GM10266 (cell line): ENCODE data around the gene CMBL.
"Not testable (repeated sequence)": the region's sequence is repeated elsewhere in the genome, so short reads cannot be mapped to it uniquely, and the experiment has no call there.

Experiments used
- DNase-seq: peaks from one replicate; pipeline ENCODE4 v3.0.0; 2012; ENCODE audit errors: extremely low spot score
- TF ChIP-seq, protein P1 (sequence below): IDR thresholded peaks from 2 replicates; pipeline ENCODE4 v1.5.1; 2012; ENCODE audit warnings: mild to moderate bottlenecking, low read depth; ENCODE audit not compliant: control insufficient read depth, insufficient read depth; ENCODE audit errors: missing control alignments

CMBL gene

DNA sequence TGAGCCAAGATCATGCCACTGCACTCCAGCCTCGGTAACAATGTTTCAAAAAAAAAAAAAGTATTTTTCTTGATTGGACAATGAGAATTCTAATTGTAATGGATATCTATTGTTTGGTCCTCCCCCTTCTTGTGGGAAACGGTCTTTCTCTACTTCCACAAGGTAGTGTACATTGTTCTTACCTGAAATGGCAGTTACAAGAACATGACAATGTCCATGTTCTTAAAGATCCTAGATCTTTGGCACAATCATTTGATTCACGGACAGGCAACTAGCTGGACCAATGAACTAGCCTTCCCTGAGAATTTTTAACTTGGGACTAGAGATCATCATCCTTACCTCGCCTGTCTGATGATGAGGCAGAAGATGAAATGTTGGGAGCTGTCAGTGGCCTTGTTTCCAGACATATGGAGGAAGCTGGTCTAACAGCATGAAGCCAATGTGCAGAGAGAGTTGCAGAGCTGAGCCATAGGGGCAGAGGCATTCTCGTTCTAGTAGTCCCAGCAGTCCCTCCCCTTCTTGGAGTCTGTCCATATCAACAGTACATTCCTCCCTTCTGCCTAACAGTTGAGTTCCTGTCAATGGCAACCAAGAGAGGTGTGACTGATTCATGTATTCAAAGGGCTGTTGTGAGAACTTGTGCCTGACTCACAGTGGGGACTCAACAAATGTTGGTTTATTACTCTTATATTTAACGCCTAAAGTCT, 43.6 kb upstream of the CMBL start:
- TF ChIP-seq, protein P1, sequence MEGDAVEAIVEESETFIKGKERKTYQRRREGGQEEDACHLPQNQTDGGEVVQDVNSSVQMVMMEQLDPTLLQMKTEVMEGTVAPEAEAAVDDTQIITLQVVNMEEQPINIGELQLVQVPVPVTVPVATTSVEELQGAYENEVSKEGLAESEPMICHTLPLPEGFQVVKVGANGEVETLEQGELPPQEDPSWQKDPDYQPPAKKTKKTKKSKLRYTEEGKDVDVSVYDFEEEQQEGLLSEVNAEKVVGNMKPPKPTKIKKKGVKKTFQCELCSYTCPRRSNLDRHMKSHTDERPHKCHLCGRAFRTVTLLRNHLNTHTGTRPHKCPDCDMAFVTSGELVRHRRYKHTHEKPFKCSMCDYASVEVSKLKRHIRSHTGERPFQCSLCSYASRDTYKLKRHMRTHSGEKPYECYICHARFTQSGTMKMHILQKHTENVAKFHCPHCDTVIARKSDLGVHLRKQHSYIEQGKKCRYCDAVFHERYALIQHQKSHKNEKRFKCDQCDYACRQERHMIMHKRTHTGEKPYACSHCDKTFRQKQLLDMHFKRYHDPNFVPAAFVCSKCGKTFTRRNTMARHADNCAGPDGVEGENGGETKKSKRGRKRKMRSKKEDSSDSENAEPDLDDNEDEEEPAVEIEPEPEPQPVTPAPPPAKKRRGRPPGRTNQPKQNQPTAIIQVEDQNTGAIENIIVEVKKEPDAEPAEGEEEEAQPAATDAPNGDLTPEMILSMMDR: no peak
- DNase-seq: no peak

DNA sequence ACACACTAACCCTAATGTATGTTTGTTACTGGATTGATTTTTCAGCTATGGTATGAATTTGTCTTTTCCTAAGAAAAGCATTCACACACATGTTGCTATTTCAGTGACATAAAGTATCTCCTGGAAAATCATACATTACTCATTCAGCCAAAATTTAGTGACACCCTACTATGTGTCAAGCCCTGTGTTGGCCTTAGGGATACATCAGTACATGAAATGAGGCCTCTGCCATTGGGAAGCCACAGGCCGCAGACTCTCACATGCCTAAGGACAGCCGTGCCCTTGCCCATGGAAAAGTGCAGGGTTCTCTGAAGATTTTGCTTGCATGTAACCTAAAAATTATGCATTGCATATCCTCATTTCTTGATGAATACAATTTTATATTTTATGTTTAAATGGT, 40.6 kb upstream of the CMBL start:
- no peak for DNase-seq
- TF ChIP-seq, protein P1: no peak

DNA sequence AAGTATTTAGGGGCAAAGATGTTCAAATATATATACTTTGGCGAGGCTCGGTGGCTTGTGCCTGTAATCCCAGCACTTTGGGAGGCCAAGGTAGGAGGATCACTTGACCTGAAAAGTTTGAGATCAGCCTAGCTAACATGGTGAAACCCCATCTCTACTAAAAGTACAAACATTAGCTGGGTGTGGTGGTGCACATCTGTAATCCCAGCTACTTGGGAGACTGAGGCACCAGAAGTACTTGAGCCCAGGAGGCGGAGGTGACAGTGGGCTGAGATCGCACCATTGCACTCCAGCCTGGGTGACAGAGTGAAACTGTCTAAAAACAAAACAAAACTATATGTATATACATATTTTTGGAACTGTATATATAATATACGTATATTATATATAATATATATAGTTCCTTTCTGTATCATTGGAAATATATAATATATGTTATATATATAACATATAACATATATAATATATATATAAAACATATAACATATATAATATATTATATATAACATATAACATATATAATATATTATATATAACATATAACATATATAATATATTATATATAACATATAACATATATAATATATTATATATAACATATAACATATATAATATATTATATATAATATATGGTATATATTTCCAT, 36.9 kb upstream of the CMBL start:
- not testable (repeated sequence) for DNase-seq

DNA sequence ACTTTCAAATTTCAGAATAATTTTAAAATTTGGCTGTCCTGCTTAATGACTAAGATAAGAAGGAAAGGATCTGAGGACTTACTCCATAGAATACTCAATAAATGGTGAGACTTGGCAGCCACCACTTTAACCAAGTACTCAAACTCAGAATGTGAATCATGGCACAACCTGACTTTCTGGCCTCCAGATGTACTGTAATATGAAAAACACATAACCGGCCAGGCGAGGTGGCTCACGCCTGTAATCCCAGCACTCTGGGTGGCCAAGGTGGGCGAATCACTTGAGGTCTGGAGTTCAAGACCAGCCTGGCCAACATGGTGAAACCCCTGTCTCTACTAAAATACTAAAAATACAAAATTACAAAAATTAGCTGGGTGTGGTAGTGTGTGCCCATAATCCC, 35.8 kb upstream of the CMBL start:
- DNase-seq: no peak
- TF ChIP-seq, protein P1: no peak

DNA sequence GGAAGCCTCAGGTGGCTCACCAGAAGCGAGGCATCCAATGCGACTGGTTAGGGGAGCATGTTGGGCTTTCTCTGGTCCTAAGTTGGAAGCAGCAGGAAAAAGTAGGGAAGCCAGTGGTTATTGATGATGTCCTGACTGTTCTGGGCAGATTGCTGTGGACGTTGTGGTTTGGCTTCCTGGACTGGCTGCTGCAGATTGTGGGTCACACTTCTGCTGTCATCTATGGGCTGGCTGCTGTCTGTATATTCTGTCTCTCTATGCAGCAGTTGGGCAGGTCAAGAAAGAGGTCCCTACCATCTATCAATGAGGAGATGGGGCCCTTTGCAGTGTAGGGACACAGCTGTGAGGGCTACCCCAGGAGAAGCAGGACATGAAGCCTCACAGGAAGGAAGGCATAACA, 32.3 kb upstream of the CMBL start:
- DNase-seq: no peak
- TF ChIP-seq, protein P1: no peak

DNA sequence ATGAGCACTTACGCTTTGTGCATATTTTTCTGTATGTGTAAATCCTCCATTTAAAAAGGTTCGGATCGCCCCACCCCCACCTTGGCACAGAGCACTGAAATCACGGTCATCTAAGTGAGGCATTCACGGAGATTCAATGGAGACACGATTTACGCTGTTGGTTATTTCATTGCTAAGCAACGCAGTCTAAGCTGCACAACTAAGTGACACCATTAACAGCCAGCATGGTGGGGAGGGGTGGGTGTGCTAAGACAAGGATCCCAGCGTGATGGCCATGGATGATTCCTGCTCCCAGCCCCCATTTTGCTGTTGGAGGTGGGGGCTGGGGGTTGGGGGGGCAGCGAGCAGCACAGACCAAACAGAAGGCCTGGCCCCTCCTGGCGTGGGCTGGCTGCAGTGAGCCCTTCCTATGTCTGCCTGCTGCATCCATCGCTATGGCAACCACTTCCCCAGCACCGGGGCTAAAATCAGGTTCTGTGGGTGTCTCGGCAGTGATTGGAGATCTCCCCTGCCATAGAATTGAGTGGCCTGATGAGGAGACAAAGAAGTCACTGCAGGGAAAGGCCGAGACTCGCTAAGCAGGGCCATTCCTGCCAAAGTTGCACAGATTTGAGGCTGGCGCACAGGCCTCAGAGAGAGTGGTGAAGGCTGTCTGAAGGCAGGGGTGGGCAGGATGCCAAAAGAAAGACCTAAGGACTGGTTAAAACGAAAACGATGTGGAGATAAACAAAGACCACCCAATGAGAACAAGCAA, 31.5 kb upstream of the CMBL start:
- TF ChIP-seq, protein P1: no peak
- DNase-seq: no peak

DNA sequence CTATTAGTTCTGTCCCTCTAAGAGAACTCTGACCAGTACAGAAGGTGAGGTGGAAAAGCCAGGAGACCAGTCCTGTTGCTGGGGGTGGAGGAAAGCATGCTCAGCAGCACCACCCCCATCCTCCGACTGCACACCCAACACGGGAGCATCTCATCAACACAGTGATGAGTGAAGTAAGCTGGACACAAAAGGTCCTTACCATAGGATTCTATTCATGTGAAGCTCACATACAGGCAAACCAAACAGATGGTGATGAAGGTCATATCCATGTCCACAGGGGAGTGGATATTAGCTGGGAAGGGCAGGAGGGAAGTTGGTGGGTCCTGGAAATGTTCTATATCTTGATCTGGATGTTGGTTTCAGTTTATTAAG, 31.0 kb upstream of the CMBL start:
- DNase-seq: no peak
- TF ChIP-seq, protein P1: no peak
